C4-2B (cell line): ENCODE data around the gene RPUSD2.
"Not testable (repeated sequence)": the region's sequence is repeated elsewhere in the genome, so short reads cannot be mapped to it uniquely, and the experiment has no call there.

Source experiments
- H3K27ac ChIP-seq: fragments of 450-650 bp; 2 replicates; pipeline ENCODE4 v1.5.1; 2017
- ZFX ChIP-seq: fragments of 450-650 bp; IDR thresholded peaks from 2 replicates; pipeline ENCODE4 v1.6.1; 2017
- TF ChIP-seq, protein P1 (sequence below): fragments of 450-650 bp; conservative IDR thresholded peaks from 2 replicates; pipeline ENCODE4 v1.5.1; 2017; ENCODE audit warnings: mild to moderate bottlenecking

The RPUSD2 gene

DNA sequence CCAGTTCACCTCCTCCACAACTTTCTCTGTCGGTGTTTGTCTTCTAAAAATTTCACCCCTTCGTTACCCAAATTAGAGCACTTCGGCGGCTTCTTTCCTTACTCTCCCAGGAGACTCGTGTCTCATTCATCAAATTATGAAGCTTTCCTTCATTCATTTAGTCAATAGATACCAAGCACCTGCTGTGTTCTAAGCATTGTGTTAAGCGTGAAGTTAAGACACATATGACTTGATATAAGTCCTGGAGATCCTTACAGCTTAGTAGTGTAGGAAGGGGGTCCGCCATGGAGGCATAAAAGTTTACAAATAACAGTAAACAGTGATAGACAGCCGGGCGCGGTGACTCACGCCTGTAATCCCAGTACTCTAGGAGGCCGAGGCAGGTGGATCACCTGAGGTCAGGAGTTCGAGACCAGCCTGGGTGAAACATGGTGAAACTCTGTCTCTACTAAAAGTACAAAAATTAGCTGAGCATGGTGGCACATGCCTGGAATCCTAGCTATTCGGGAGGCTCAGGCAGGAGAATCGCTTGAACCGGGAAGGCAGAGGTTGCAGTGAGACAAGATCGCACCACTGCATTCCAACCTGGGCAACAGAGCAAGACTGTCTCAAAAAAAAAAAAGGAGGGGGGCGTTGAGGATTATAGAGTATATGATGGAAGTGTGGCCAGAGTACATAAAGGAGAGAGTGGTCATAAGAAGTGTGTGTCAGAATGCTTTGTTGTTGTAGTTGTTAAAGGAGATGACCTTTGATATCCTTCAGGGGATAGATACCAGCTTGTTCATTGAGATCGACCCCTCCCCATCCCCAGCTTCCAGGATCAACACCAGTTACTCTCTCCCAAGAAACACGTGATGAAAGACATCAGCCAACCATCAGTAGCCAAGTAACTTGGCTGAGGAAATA, 3.5 kb upstream of the RPUSD2 start:
- peak overlapping the region; percentile 75 for H3K27ac ChIP-seq
- TF ChIP-seq, protein P1, sequence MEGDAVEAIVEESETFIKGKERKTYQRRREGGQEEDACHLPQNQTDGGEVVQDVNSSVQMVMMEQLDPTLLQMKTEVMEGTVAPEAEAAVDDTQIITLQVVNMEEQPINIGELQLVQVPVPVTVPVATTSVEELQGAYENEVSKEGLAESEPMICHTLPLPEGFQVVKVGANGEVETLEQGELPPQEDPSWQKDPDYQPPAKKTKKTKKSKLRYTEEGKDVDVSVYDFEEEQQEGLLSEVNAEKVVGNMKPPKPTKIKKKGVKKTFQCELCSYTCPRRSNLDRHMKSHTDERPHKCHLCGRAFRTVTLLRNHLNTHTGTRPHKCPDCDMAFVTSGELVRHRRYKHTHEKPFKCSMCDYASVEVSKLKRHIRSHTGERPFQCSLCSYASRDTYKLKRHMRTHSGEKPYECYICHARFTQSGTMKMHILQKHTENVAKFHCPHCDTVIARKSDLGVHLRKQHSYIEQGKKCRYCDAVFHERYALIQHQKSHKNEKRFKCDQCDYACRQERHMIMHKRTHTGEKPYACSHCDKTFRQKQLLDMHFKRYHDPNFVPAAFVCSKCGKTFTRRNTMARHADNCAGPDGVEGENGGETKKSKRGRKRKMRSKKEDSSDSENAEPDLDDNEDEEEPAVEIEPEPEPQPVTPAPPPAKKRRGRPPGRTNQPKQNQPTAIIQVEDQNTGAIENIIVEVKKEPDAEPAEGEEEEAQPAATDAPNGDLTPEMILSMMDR = no peak
- no peak for TF ChIP-seq ZFX

DNA sequence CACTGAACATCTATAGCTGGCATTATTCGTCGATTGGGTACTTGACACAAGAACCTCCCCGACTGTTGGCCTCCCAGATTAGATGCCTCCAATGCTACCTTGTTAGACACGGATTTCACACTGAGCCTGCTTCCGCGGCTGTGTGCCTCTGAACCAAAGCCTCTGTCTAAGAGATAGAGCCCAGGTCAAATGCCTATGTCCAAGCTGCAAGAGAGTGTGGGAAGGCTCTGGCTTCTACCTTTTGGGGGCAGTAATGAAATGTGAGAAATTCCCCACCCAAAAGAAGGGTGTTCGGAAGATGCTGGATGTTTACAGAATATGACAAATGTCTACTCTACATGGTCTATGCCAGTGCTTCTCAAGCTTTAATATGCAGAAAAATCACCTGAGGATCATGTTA, 2.0 kb upstream of the RPUSD2 start:
- H3K27ac ChIP-seq = no peak overlapping the region
- TF ChIP-seq ZFX = no peak
- TF ChIP-seq, protein P1 = no peak; the same call in 1 of the 2 replicates

DNA sequence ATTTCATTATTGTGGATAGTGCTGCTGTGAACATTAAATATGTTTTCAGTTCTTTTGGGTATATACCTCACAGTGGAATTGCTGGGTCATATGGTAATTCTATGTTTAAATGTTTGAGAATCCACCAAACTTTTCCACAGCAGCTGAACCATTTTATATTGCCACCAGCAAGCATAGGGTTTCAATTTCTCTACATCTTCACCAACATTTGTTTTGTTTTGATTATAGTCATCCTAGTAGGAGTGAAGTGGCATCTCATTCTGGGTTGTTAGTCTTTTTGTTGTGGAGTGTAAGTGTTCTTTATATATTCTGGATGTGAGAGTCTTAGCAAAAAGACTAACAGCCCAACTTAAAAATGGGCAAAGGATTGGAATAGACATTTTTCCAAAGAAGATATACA, 6.0 kb downstream of the RPUSD2 start:
- H3K27ac ChIP-seq = no peak overlapping the region
- TF ChIP-seq, protein P1 = no peak
- TF ChIP-seq ZFX = no peak

DNA sequence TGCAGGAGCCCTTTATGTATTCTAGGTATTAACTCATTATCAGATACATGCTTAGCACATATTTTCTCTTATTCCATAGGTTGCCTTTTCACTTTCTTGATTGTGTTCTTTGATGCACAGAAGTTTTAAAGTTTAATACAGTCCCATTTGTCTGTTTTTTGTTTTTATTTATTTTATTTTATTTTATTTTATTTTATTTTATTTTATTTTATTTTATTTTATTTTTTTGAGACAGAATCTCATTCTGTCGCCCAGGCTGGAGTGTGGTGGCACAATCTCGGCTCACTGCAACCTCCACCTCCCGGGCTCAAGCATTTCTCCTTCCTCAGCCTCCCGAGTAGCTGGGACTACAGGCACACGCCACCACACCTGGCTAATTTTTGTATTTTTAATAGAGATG, 7.8 kb downstream of the RPUSD2 start:
- not testable (repeated sequence) for H3K27ac ChIP-seq

DNA sequence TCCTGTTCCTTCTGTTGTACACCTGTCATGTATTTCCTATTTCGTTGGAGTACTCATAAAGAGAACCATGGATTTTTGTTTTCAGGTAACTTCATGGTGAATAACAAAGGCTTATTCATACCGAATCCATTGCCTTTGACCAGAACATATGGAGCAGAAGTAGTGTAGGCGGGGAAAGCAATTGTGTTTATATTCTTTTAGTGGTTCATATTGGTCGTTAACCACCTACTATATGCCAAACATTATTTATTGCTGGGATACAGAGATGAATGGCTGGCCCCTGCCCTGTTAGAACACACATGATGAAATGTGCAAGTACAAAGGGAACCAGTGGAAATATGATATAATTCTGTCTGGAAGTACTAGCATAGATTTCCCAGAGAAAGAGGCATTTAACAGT, 9.8 kb downstream of the RPUSD2 start:
- no peak overlapping the region for H3K27ac ChIP-seq
- no peak for TF ChIP-seq ZFX
- TF ChIP-seq, protein P1 = no peak

DNA sequence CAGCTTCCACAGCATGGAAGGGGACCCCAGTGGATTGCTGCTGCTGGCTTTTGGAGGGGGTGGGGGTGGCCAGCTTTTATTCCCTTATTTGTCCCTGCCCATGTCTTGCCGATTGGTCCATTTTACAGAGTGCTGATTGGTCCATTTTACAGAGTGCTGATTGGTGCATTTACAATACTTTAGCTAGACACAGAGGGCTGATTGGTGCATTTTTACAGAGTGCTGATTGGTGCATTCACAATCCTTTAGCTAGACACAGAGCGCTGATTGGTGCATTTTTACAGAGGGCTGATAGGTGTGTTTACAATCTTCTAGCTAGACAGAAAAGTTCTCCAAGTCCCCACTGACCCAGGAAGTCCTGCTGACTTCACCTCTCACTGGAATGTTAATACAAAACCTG, 12.7 kb downstream of the RPUSD2 start:
- H3K27ac ChIP-seq = not testable (repeated sequence)

DNA sequence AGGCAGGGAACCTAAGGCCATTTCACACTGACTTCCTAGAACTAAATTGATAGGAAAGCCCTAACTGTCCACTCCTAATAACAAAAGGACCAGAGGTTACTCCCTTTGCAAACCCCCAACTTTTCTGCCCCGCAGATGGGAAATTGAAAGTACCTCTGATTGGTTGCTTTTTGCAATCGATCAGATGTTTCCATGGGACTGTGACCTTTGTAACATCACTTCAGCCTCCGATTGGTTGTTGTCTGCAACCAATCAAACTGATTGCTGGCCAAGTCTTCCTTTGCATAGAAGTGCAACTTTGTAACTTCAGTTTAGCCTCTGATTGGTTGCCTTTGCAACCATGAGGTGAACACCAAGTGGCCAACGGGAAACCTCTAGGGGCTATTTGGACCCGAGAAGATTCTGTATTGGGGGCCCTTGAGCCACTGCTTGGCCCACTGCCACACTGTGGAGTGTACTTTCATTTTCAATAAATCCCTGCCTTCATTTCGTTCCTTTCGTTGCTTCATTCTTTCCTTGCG, 13.7 kb downstream of the RPUSD2 start:
- TF ChIP-seq, protein P1 = no peak
- TF ChIP-seq ZFX = no peak
- H3K27ac ChIP-seq = peak overlapping the region; percentile 31

DNA sequence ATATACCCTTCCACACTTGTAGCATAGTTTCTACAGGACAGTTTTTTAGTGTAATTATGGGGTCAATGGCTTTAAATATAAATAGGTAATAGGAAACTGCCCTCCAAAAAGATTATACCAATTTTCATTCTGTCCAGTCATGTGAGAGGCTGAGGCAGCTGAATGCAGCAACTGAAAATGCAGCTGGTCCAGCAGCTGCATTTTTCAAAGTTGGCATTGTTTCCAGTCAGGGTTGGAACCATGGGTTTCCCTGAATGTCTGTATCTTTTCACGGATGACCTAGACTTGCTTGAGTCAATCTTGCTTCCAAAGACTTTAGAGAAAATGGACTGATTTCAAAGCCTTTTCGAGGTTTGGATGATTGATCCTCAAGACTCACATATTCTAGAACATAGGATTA, 15.1 kb downstream of the RPUSD2 start:
- peak overlapping the region; percentile 31; the same call in 1 of the 2 replicates for H3K27ac ChIP-seq
- no peak for TF ChIP-seq ZFX
- TF ChIP-seq, protein P1 = no peak
